K562 (cell line): ENCODE measurements around the gene LIX1L. TPM values are rescaled to one million over a fixed set of nuclear protein-coding genes. Genes with fewer than 3 reads are reported as not detected.

ENCODE experiments used
- CREBBP ChIP-seq: IDR thresholded peaks from one replicate; pipeline ENCODE4 v1.6.1; 2012; ENCODE audit warnings: low read depth, mild to moderate bottlenecking, control low read depth, inconsistent platforms, low read length
- DPF2 ChIP-seq: fragments of 450-650 bp; IDR thresholded peaks from 2 replicates; pipeline ENCODE4 v1.6.1; 2016
- EP300 ChIP-seq: IDR thresholded peaks from 2 replicates; pipeline ENCODE4 v1.6.1; 2012; ENCODE audit warnings: low read length, improper control_type of control experiment
- FOSL1 ChIP-seq: fragments of 200-800 bp; sonication (Bioruptor generic); conservative IDR thresholded peaks from 2 replicates; pipeline ENCODE4 v1.6.1; 2016; ENCODE audit warnings: missing genetic modification characterization, missing compliant biosample characterization
- FOXA3 ChIP-seq, 2 experiments: fragments of 450-650 bp in 1 of 2; sonication (generic) in 1 of 2; formaldehyde crosslinking; IDR thresholded peaks in 1 of 2; conservative IDR thresholded peaks in 1 of 2; 2 replicates each; pipeline versions ENCODE4 v1.4.0 to v1.8.0; 2020 to 2022; ENCODE audit warnings: mild to moderate bottlenecking in 2 of 2, missing genetic modification reagents in 1 of 2
- HDAC1 ChIP-seq, 2 experiments: fragments of 450-650 bp; IDR thresholded peaks; 2 replicates each; pipeline ENCODE4 v1.6.1; 2016 to 2017; ENCODE audit warnings: inconsistent platforms in 1 of 2, mild to moderate bottlenecking in 1 of 2, moderate library complexity in 1 of 2
- JUN ChIP-seq, 2 experiments: sonication (generic) in 1 of 2; formaldehyde crosslinking in 1 of 2; IDR thresholded peaks; 2 replicates each; pipeline versions ENCODE4 v1.6.1 to v1.8.0; 2012 to 2022; ENCODE audit warnings: borderline replicate concordance in 2 of 2, mild to moderate bottlenecking in 2 of 2, improper control_type of control experiment in 1 of 2, low read depth in 1 of 2, low read length in 1 of 2, missing genetic modification reagents in 1 of 2
- JUND ChIP-seq, 2 experiments: IDR thresholded peaks; 2 replicates in 1 of 2; 3 replicates in 1 of 2; pipeline ENCODE4 v1.6.1; 2011; ENCODE audit warnings: borderline replicate concordance in 2 of 2, low read depth in 2 of 2, low read length in 2 of 2, improper control_type of control experiment in 1 of 2, missing biosample characterization in 1 of 2, missing genetic modification characterization in 1 of 2, missing genetic modification reagents in 1 of 2
- LEF1 ChIP-seq: fragments of 450-650 bp; IDR thresholded peaks from 2 replicates; pipeline ENCODE4 v1.6.1; 2016; ENCODE audit warnings: mild to moderate bottlenecking
- MAZ ChIP-seq, 2 experiments: fragments of 450-650 bp in 1 of 2; sonication (generic) in 1 of 2; formaldehyde crosslinking; IDR thresholded peaks in 1 of 2; conservative IDR thresholded peaks in 1 of 2; 2 replicates each; pipeline versions ENCODE4 v1.4.0 to v1.5.0; 2020; ENCODE audit warnings: mild to moderate bottlenecking in 1 of 2, missing genetic modification reagents in 1 of 2
- MECOM ChIP-seq: fragments of 250-450 bp; sonication (Bioruptor Pico); IDR thresholded peaks from 2 replicates; pipeline ENCODE4 v1.8.0; 2022; ENCODE audit warnings: inconsistent platforms
- MTA3 ChIP-seq: fragments of 450-650 bp; formaldehyde crosslinking; IDR thresholded peaks from 2 replicates; pipeline ENCODE4 v1.6.1; 2017; ENCODE audit warnings: mild to moderate bottlenecking, borderline replicate concordance
- MYNN ChIP-seq, 2 experiments: sonication (generic); formaldehyde crosslinking in 1 of 2; IDR thresholded peaks; 2 replicates each; pipeline versions ENCODE4 v1.5.0 to v1.6.1; 2016 to 2020; ENCODE audit warnings: antibody characterized with exemption in 1 of 2, missing genetic modification reagents in 1 of 2
- NFIC ChIP-seq: fragments of 450-650 bp; IDR thresholded peaks from 2 replicates; pipeline ENCODE4 v1.6.1; 2017; ENCODE audit warnings: mild to moderate bottlenecking, inconsistent platforms
- OTX1 ChIP-seq: fragments of 450-650 bp; formaldehyde crosslinking; IDR thresholded peaks from 2 replicates; pipeline ENCODE4 v1.4.0; 2022; ENCODE audit warnings: mild to moderate bottlenecking
- SIX5 ChIP-seq, 2 experiments: IDR thresholded peaks; 2 replicates each; pipeline ENCODE4 v1.6.1; 2011; ENCODE audit warnings: low read length in 2 of 2, borderline replicate concordance in 1 of 2, low read depth in 1 of 2, mild to moderate bottlenecking in 1 of 2, moderate library complexity in 1 of 2; ENCODE audit not compliant: insufficient read depth in 1 of 2
- SMC3 ChIP-seq: conservative IDR thresholded peaks from 2 replicates; pipeline ENCODE4 v1.6.1; 2011; ENCODE audit warnings: low read depth, low read length, improper control_type of control experiment; ENCODE audit not compliant: insufficient read depth
- XRCC5 ChIP-seq: fragments of 200-400 bp; formaldehyde crosslinking; IDR thresholded peaks from 2 replicates; pipeline ENCODE4 v1.6.1; 2017; ENCODE audit warnings: low read depth, mild to moderate bottlenecking, low read length
- ZNF143 ChIP-seq: sonication (generic); formaldehyde crosslinking; IDR thresholded peaks from 2 replicates; pipeline ENCODE4 v1.9.0; 2022; ENCODE audit warnings: mild to moderate bottlenecking, missing genetic modification reagents
- ZNF764 ChIP-seq: fragments of 250-450 bp; sonication (Bioruptor Pico); IDR thresholded peaks from 2 replicates; pipeline ENCODE4 v1.4.0; 2020; ENCODE audit warnings: low read depth, mild to moderate bottlenecking, moderate library complexity
- polyA plus RNA-seq, 8 experiments: library from polyadenylated mRNA; depleted of rRNA in 4 of 8; stranded (reverse) in 5 of 8; unstranded in 3 of 8; fragments of >200 nt; fragmentation: Nextera tagmentation in 2 of 8; fragmentation: Illumina TruSeq in 1 of 8; extraction: Ambion mirVana in 2 of 8; extraction: Trizol in 1 of 8; gene quantifications; 2 replicates each; pipeline versions ENCODE4 v1.2.1 to v1.2.3, GENCODE V29; 2011 to 2014; ENCODE audit warnings: inconsistent platforms in 1 of 8, missing spikeins in 1 of 8
- total RNA-seq, 7 experiments: library from RNA; depleted of rRNA in 6 of 7; stranded (reverse); fragments of >200 nt in 6 of 7; fragmentation: Illumina TruSeq in 2 of 7; extraction: Trizol in 2 of 7; gene quantifications; 2 replicates each; pipeline versions ENCODE4 v1.2.1 to v1.2.3, GENCODE V29; 2011 to 2021; ENCODE audit warnings: low replicate concordance in 1 of 7
- TF ChIP-seq, protein P1 (sequence below): fragments of 450-650 bp; IDR thresholded peaks from 2 replicates; pipeline ENCODE4 v1.7.1; 2018; ENCODE audit warnings: mild to moderate bottlenecking, low read depth; ENCODE audit not compliant: partially characterized antibody
- TF ChIP-seq, protein P2 (sequence below): IDR thresholded peaks from 2 replicates; pipeline ENCODE4 v1.6.1; 2014; ENCODE audit warnings: antibody characterized with exemption

LIX1L gene
- total and polyA plus RNA-seq, 9 of the 15 experiments (the other 6 are each of a cell fraction or from before 2014, with no cell fraction given) = 4.6 to 26.5 (median 12.5) TPM

DNA sequence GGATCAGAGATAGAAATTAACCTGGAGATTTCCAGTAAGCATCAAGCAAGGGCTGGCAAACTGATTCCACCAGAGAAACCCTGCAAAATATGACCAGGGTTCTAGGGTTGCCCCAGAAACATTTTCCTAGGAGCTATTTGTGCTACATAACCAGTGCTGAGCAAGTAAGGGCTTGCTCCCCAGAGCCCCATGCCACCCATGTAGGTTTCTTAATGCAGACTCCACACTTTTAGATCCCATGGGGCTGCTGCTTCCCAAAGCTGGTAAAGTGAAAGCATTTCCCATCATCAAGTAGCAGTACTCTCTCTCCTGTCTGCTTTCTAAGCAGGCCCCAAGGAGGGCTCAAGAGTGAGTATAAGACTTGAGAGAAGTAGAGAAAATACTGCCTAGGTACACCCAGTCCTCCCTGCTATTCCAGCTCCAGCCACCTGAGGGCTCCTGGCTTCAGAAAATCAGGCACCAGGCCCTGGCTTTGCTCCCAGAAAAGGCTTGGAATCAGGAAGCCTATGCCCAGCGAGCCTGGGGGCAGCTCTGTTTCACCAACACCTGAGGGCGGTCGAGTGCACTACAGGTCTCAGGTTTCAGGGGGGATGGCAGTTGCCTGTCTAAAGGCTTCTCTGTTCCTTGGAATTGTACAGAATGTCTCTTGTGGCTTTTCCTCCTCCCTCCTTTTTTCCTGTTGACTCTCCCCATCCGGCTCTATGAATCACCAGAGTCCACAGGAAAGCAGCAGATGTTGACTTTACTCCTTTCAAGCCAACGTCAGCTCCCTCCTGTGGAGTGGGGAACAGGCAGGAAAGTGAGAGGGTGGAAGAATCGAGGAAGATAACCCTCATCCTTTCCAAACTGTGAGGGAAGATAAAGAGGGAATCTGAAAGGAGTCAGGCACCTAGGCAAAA lies 66.0 kb downstream of the LIX1L start (continued):
- TF ChIP-seq, protein P1, sequence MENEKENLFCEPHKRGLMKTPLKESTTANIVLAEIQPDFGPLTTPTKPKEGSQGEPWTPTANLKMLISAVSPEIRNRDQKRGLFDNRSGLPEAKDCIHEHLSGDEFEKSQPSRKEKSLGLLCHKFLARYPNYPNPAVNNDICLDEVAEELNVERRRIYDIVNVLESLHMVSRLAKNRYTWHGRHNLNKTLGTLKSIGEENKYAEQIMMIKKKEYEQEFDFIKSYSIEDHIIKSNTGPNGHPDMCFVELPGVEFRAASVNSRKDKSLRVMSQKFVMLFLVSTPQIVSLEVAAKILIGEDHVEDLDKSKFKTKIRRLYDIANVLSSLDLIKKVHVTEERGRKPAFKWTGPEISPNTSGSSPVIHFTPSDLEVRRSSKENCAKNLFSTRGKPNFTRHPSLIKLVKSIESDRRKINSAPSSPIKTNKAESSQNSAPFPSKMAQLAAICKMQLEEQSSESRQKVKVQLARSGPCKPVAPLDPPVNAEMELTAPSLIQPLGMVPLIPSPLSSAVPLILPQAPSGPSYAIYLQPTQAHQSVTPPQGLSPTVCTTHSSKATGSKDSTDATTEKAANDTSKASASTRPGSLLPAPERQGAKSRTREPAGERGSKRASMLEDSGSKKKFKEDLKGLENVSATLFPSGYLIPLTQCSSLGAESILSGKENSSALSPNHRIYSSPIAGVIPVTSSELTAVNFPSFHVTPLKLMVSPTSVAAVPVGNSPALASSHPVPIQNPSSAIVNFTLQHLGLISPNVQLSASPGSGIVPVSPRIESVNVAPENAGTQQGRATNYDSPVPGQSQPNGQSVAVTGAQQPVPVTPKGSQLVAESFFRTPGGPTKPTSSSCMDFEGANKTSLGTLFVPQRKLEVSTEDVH = peak; percentile 37
- TF ChIP-seq MTA3 = 0 out of 2 replicates have a peak, but pooled peaks have one; percentile 63
- peak; percentile 77 to 86 for TF ChIP-seq FOXA3 (CRISPR knock-in tag; conservative IDR thresholded peaks at IDR 0.05 in 1 of 2, IDR thresholded peaks at IDR 0.05 in 1 of 2)
- TF ChIP-seq MAZ (CRISPR knock-in tag; conservative IDR thresholded peaks at IDR 0.05 in 1 of 2, IDR thresholded peaks at IDR 0.05 in 1 of 2) = peak in 1 of 2 experiments; percentile 81; a peak in 2 of 4 replicates
- TF ChIP-seq NFIC = peak; percentile 89
- TF ChIP-seq CREBBP = no peak
- TF ChIP-seq MYNN (IDR thresholded peaks at IDR 0.05) = peak; percentile 69
- TF ChIP-seq MYNN (CRISPR knock-in tag; IDR thresholded peaks at IDR 0.05) = no peak
- TF ChIP-seq OTX1 (CRISPR knock-in tag) = peak; percentile 38; the same call in 1 of the 2 replicates
- no peak for TF ChIP-seq ZNF143
- no peak for TF ChIP-seq MECOM
- TF ChIP-seq XRCC5 = 0 out of 2 replicates have a peak, but pooled peaks have one; percentile 52
- no peak; the same call in none of the 2 replicates for TF ChIP-seq JUND (IDR thresholded peaks at IDR 0.05; ENCODE audit: borderline replicate concordance, low read depth, low read length)
- peak; percentile 55; the same call in 2 of the 3 replicates for TF ChIP-seq JUND (tag; IDR thresholded peaks at IDR 0.05; ENCODE audit: borderline replicate concordance, low read depth, low read length)
- TF ChIP-seq, protein P2, sequence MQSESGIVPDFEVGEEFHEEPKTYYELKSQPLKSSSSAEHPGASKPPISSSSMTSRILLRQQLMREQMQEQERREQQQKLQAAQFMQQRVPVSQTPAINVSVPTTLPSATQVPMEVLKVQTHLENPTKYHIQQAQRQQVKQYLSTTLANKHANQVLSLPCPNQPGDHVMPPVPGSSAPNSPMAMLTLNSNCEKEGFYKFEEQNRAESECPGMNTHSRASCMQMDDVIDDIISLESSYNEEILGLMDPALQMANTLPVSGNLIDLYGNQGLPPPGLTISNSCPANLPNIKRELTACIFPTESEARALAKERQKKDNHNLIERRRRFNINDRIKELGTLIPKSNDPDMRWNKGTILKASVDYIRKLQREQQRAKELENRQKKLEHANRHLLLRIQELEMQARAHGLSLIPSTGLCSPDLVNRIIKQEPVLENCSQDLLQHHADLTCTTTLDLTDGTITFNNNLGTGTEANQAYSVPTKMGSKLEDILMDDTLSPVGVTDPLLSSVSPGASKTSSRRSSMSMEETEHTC = no peak
- 0 out of 4 replicates have a peak, but pooled peaks of 1 of the 2 experiments have one; percentile 7 for TF ChIP-seq SIX5 (IDR thresholded peaks at IDR 0.05; ENCODE audit: borderline replicate concordance in 1 of 2, insufficient read depth in 1 of 2, low read depth in 1 of 2, low read length in 2 of 2)
- 0 out of 4 replicates have a peak, but pooled peaks of 1 of the 2 experiments have one; percentile 18 for TF ChIP-seq HDAC1 (IDR thresholded peaks at IDR 0.05)
- TF ChIP-seq FOSL1 = peak; percentile 83; the same call in 1 of the 2 replicates
- TF ChIP-seq JUN (IDR thresholded peaks at IDR 0.05; ENCODE audit: borderline replicate concordance, low read depth, low read length) = peak; percentile 24; the same call in 1 of the 2 replicates
- TF ChIP-seq JUN (CRISPR knock-in tag; IDR thresholded peaks at IDR 0.05; ENCODE audit: borderline replicate concordance) = no peak
- TF ChIP-seq DPF2 = peak; percentile 24; the same call in 1 of the 2 replicates
- no peak for TF ChIP-seq EP300
- TF ChIP-seq LEF1 = peak; percentile 56
- peak; percentile 88 for TF ChIP-seq SMC3
- TF ChIP-seq ZNF764 = peak; percentile 51; the same call in 1 of the 2 replicates
